GM23338 (cell line): Measurements from ENCODE around the gene GDAP2. TPM values are rescaled to one million over a fixed set of nuclear protein-coding genes. Genes with fewer than 3 reads are reported as not detected.

Source experiments
- ATAC-seq: fragments of 200-7000 bp; cut with Tn5 transposase; 3 replicates; pipeline ENCODE4 v1.9.1; 2020
- DNase-seq: peaks from one replicate; pipeline ENCODE4 v3.0.0-alpha.2; 2015; ENCODE audit warnings: low spot score
- H2AFZ ChIP-seq: fragments of 200-600 bp; sonication (generic); 2 replicates; pipeline ENCODE4 v1.8.0; 2016; ENCODE audit warnings: antibody characterized with exemption, mild to moderate bottlenecking, moderate library complexity
- H3F3A ChIP-seq: fragments of 200-600 bp; sonication (generic); replicated peaks from 2 replicates; pipeline ENCODE4 v1.8.0; 2017; ENCODE audit warnings: antibody characterized with exemption, mixed run types, low read depth
- H3K27ac ChIP-seq: fragments of 200-600 bp; sonication (generic); 2 replicates; pipeline ENCODE4 v1.6.1; 2016; ENCODE audit warnings: low read depth
- H3K27me3 ChIP-seq: fragments of 200-600 bp; sonication (generic); 2 replicates; pipeline ENCODE4 v1.8.0; 2016; ENCODE audit warnings: mild to moderate bottlenecking, mixed run types, moderate library complexity; ENCODE audit not compliant: insufficient read depth
- H3K36me3 ChIP-seq: fragments of 200-600 bp; sonication (generic); 2 replicates; pipeline ENCODE4 v1.8.0; 2016; ENCODE audit warnings: mild to moderate bottlenecking; ENCODE audit not compliant: insufficient read depth
- H3K4me1 ChIP-seq: fragments of 200-600 bp; sonication (generic); 2 replicates; pipeline ENCODE4 v1.8.0; 2016; ENCODE audit warnings: mild to moderate bottlenecking, moderate library complexity; ENCODE audit not compliant: insufficient read depth
- H3K4me2 ChIP-seq: fragments of 200-600 bp; sonication (generic); 2 replicates; pipeline ENCODE4 v1.7.1; 2017; ENCODE audit warnings: mixed run types
- H3K4me3 ChIP-seq: fragments of 200-600 bp; sonication (generic); 2 replicates; pipeline ENCODE4 v1.6.1; 2016; ENCODE audit warnings: mixed run types
- H3K79me2 ChIP-seq: fragments of 200-600 bp; sonication (generic); replicated peaks from 2 replicates; pipeline ENCODE4 v1.8.0; 2017; ENCODE audit warnings: mild to moderate bottlenecking; ENCODE audit not compliant: insufficient read depth
- H3K9me2 ChIP-seq: fragments of 200-600 bp; sonication (generic); 2 replicates; pipeline ENCODE4 v1.8.0; 2017; ENCODE audit not compliant: insufficient read depth
- H4K20me1 ChIP-seq: fragments of 200-600 bp; sonication (generic); replicated peaks from 2 replicates; pipeline ENCODE4 v1.8.0; 2017; ENCODE audit warnings: mild to moderate bottlenecking; ENCODE audit not compliant: insufficient read depth
- H3K27ac Mint-ChIP-seq: 2 replicates; pipeline ENCODE4 v1.8.0; 2020; ENCODE audit warnings: inconsistent platforms, mild to moderate bottlenecking, moderate library complexity, mixed read lengths
- H3K27me3 Mint-ChIP-seq: 3 replicates; pipeline ENCODE4 v1.8.0; 2022; ENCODE audit warnings: low read depth, mild to moderate bottlenecking, moderate library complexity, mixed read lengths, inconsistent platforms; ENCODE audit not compliant: insufficient read depth, poor library complexity
- H3K36me3 Mint-ChIP-seq: 3 replicates; pipeline ENCODE4 v1.8.0; 2021; ENCODE audit warnings: low read depth, mild to moderate bottlenecking, inconsistent platforms, moderate library complexity, mixed read lengths
- H3K4me1 Mint-ChIP-seq: 3 replicates; pipeline ENCODE4 v1.8.0; 2020; ENCODE audit warnings: mild to moderate bottlenecking, inconsistent platforms, mixed read lengths
- H3K4me3 Mint-ChIP-seq: 3 replicates; pipeline ENCODE4 v1.8.0; 2021; ENCODE audit warnings: moderate library complexity, mild to moderate bottlenecking, inconsistent platforms, mixed read lengths
- H3K9me3 Mint-ChIP-seq: 3 replicates; pipeline ENCODE4 v1.8.0; 2020; ENCODE audit warnings: moderate library complexity, mild to moderate bottlenecking, inconsistent platforms, mixed read lengths
- CREB1 ChIP-seq: fragments of 250-450 bp; sonication (Bioruptor Pico); IDR thresholded peaks from 2 replicates; pipeline ENCODE4 v1.5.0; 2020; ENCODE audit warnings: low read depth, mild to moderate bottlenecking, moderate library complexity
- CTCF ChIP-seq, 2 experiments: fragments of 200-600 bp in 1 of 2; sonication (generic) in 1 of 2; conservative IDR thresholded peaks; 2 replicates each; pipeline versions ENCODE4 v1.5.1 to v1.6.1; 2016 to 2017; ENCODE audit warnings: antibody characterized with exemption in 2 of 2, low read depth in 2 of 2, mild to moderate bottlenecking in 2 of 2, moderate library complexity in 1 of 2
- EZH2 ChIP-seq: fragments of 200-600 bp; sonication (generic); IDR thresholded peaks from one replicate; pipeline ENCODE4 v1.8.0; 2017; ENCODE audit warnings: antibody characterized with exemption, mild to moderate bottlenecking, low read depth; ENCODE audit not compliant: unreplicated experiment
- EZH2phosphoT487 ChIP-seq: fragments of 200-600 bp; sonication (generic); IDR thresholded peaks from one replicate; pipeline ENCODE4 v1.8.1; 2018; ENCODE audit warnings: antibody characterized with exemption; ENCODE audit not compliant: unreplicated experiment
- JUNB ChIP-seq: IDR thresholded peaks from one replicate; pipeline ENCODE4 v1.6.1; 2016; ENCODE audit warnings: antibody characterized with exemption; ENCODE audit not compliant: unreplicated experiment
- NANOG ChIP-seq: IDR thresholded peaks from 2 replicates; pipeline ENCODE4 v1.6.1; 2016; ENCODE audit warnings: antibody characterized with exemption, borderline replicate concordance
- POLR2AphosphoS5 ChIP-seq: IDR thresholded peaks from 2 replicates; pipeline ENCODE4 v1.6.1; 2016; ENCODE audit warnings: antibody characterized with exemption, low read depth
- REST ChIP-seq: IDR thresholded peaks from one replicate; pipeline ENCODE4 v1.6.1; 2018; ENCODE audit warnings: antibody characterized with exemption; ENCODE audit not compliant: unreplicated experiment
- STAT1 ChIP-seq: IDR thresholded peaks from one replicate; pipeline ENCODE4 v1.6.1; 2016; ENCODE audit warnings: antibody characterized with exemption; ENCODE audit not compliant: unreplicated experiment
- ZNF114 ChIP-seq: fragments of 250-450 bp; sonication (Bioruptor Pico); IDR thresholded peaks from 2 replicates; pipeline ENCODE4 v1.5.0; 2020; ENCODE audit warnings: mild to moderate bottlenecking, moderate library complexity
- ZNF331 ChIP-seq: fragments of 250-450 bp; sonication (Bioruptor Pico); IDR thresholded peaks from 2 replicates; pipeline ENCODE4 v1.5.0; 2020; ENCODE audit warnings: low read depth, mild to moderate bottlenecking, moderate library complexity
- ZNF462 ChIP-seq: fragments of 250-450 bp; sonication (Bioruptor Pico); IDR thresholded peaks from 2 replicates; pipeline ENCODE4 v1.5.0; 2020; ENCODE audit warnings: mild to moderate bottlenecking, moderate library complexity
- polyA plus RNA-seq: library from polyadenylated mRNA; unstranded; fragments of >200 nt; fragmentation: Nextera tagmentation; extraction: Ambion mirVana; gene quantifications from 2 replicates; pipeline ENCODE4 v1.2.1, GENCODE V29; 2016
- total RNA-seq: library from RNA; depleted of rRNA; stranded (reverse); fragments of >200 nt; shearing (Covaris generic); gene quantifications from 2 replicates; pipeline ENCODE4 v1.2.3, GENCODE V29; 2014

Gene GDAP2
- total and polyA plus RNA-seq, 2 experiments from 2014 or later = 10.7 to 24.5 TPM

- no peaks in the 10 kb centered on the region for H3K9me3 Mint-ChIP-seq
- Histone ChIP-seq H4K20me1 (no peaks in the 10 kb centered on the region), H3K36me3 (no peaks in the 10 kb centered on the region), H3K4me3 (no peak overlapping the region), H3K27me3 (no peaks in the 10 kb centered on the region), H3K27ac (no peak overlapping the region), H3K9me2 (no peaks in the 10 kb centered on the region), H3K4me2 (no peak overlapping the region), H3K4me1 (no peaks in the 10 kb centered on the region), H3K79me2 (no peaks in the 10 kb centered on the region), H3F3A (no peaks in the 10 kb centered on the region), H2AFZ (no peak overlapping the region)
- no peaks in the 10 kb centered on the region for H3K27me3 Mint-ChIP-seq
- peaks cover 10% of the 10 kb centered on the region for H3K36me3 Mint-ChIP-seq
- TF ChIP-seq NANOG (no peak), ZNF331 (CRISPR knock-in tag) (no peak), CREB1 (CRISPR knock-in tag) (no peak), EZH2 (no peak), POLR2AphosphoS5 (no peak), CTCF (conservative IDR thresholded peaks at IDR 0.05; ENCODE audit: low read depth in 2 of 2) (no peak), ZNF114 (CRISPR knock-in tag) (no peak), STAT1 (no peak), REST (no peak), JUNB (no peak), ZNF462 (CRISPR knock-in tag) (no peak), EZH2phosphoT487 (no peak)
- DNase-seq (no peak), ATAC-seq (no peak)
- H3K4me3 Mint-ChIP-seq = no peak overlapping the region
- H3K4me1 Mint-ChIP-seq = no peaks in the 10 kb centered on the region
- H3K27ac Mint-ChIP-seq = no peak overlapping the region
Measured at GRCh38 chr1:117861694-117862093, 67.7 kb downstream of the GDAP2 start.
